GM19193 (cell line): ENCODE results near the gene RNF182.

ENCODE experiments used
- POLR2A ChIP-seq: IDR thresholded peaks from 4 replicates; pipeline ENCODE4 v1.6.1; 2011; ENCODE audit not compliant: insufficient read depth, insufficient read length; ENCODE audit errors: extremely low read depth

The RNF182 gene

GRCh38 chr6:13913226-13914001, 11.3 kb upstream of the RNF182 start:
- no peak for TF ChIP-seq POLR2A

GRCh38 chr6:13914351-13914750, 10.4 kb upstream of the RNF182 start:
- TF ChIP-seq POLR2A: no peak

GRCh38 chr6:13915561-13916229, 9.1 kb upstream of the RNF182 start:
- TF ChIP-seq POLR2A: no peak

DNA sequence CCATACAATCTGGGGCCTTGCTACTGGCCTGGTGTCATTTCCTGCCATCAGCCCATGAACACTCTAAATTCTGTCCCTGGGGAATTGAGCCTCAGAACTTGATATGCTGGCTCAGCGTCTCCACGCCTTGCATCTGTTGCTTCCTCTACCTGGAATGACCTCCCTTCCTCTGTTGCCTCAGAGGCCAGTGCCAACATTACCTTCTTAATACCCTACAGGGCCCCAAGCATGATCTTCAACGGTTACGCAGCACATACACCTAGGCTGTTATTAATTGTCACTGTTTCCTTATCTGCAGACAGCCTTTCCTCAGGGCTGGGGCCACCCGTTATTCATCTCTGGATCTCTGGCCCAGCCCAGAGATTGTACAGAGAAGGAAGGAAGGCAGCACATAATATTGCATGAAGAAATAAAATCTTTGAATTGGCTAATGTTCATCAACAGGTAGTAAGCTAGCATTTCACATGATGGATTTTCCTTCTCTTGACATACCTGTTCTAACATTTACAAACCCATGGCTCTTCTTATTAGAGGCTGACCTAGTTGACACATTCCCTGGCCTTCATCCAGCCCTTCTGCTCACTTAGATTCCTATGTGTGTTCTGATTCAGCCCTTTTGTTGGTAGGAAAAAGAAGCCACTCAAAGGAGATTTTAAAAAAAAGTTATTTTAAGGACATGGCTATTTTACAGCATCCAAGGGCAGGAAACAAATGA, 8.4 kb upstream of the RNF182 start:
- TF ChIP-seq POLR2A: no peak

DNA sequence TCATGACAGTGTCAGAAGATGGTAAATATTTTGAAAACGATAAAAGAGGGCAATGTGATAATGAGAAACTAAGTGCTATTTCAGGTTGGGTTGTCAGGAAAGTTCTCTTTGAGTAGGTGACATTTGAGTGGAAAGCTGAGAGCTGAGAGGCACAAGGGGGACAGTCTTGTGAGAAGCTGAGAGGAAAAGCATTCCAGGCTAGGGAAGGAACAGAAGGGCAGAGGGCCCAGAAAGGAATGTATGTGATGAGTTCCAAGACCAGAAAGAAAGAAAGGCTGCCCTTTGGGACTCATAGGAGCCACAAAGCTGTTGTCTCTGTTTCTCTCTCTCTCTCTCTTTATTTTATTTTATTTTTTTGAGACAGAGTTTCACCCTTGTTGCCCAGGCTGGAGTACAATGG, 7.6 kb upstream of the RNF182 start:
- TF ChIP-seq POLR2A: no peak

DNA sequence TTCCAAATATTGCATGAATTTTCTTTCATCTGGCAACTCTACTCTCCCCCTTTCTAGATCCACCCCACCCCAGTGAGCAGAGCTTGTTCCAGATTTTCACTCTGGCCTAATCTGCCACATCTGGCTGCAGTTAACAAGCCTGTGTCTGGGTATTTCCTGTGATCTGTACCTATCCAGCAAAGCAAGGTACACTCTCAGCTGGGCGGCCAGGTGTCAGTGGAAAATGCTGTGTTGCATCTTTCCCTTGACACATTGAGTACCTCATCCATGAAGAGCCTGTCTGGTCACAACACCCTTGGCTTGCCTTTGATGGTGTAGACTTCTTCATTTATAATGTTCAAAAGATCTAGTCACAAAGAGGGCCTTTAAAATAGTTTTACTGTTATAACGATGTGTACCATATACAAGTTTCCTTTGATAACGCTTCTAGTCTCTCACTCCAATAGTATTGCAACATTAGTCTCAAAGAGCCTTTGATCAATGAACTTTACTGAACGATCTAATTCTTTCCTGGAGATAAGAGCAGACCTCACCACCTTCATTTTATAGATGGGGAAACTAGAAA, 6.0 kb upstream of the RNF182 start:
- no peak for TF ChIP-seq POLR2A

DNA sequence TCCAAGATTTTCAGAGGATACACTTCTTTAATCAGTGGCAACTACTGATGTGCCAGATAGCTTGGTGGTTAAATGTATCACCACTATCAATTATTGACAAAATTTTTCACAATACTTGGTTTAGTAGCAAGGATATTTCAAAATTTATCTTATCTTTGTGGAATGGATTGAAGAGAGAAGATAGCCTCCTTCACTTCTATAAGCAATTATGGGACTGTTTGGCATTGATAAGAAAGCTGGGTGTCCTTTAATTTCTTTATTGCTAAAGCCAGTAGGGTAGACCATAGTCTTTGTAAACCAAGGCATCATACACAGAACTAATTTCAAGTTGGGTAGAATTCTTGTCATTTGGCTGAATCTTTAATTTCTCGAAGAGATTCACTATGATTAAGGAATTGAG, 4.9 kb upstream of the RNF182 start:
- no peak for TF ChIP-seq POLR2A

- TF ChIP-seq POLR2A: no peak
Observed at GRCh38 chr6:13920552-13920951, 4.2 kb upstream of the RNF182 start.

- TF ChIP-seq POLR2A: no peak
Observed at GRCh38 chr6:13922750-13923149, 2.0 kb upstream of the RNF182 start.

- TF ChIP-seq POLR2A: no peak
Observed at GRCh38 chr6:13923527-13924145, 1.1 kb upstream of the RNF182 start.

- TF ChIP-seq POLR2A: no peak
Observed at GRCh38 chr6:13924146-13924948, 405 bp upstream of the RNF182 start.

GRCh38 chr6:13926378-13926777, 1.6 kb downstream of the RNF182 start:
- TF ChIP-seq POLR2A: no peak

DNA sequence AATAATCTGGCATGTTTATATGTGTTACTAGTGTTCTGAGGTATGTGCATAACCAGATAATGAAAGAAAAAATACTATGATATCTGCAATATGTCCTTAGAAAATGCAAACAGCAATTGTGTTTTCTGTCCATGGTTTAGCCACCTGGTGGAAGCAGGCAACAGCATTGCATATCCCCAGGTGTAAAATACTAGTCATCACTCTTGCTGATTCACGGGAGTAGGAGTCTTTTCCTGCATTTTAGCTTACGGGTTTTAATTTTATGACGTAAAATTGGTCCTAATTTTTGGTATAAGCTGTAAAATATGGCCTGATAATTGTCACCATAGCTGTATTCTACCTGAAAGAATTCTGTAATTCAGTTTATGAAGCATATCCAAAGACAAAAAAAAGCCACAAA, 2.5 kb downstream of the RNF182 start:
- TF ChIP-seq POLR2A: no peak

DNA sequence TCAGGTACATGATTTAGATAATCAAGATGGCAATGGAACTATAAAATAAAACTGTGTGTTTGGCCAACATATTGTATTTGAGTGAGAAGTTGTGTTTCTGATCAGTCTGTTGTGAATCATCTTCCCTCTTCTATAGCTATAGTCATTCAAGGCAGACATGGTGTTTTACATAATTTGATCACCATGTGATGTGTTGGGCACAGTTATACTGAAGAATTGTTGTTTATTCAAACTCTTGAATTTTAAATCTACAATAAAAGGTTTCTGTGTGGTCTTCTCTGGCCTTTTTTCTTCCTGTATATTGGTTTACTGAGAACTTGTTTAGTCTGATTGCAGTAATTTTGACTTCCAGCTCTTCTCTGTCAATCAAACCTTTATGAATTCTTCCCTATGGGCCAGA, 4.4 kb downstream of the RNF182 start:
- no peak for TF ChIP-seq POLR2A
